ENCODE data around the gene ING5. TPM values are rescaled to one million over a fixed set of nuclear protein-coding genes. Genes with fewer than 3 reads are reported as not detected.
"Not testable (repeated sequence)": the region's sequence is repeated elsewhere in the genome, so short reads cannot be mapped to it uniquely, and the experiment has no call there.

Gene ING5
- total RNA-seq, 1 experiment from 2014 or later: 12.8 TPM

DNA sequence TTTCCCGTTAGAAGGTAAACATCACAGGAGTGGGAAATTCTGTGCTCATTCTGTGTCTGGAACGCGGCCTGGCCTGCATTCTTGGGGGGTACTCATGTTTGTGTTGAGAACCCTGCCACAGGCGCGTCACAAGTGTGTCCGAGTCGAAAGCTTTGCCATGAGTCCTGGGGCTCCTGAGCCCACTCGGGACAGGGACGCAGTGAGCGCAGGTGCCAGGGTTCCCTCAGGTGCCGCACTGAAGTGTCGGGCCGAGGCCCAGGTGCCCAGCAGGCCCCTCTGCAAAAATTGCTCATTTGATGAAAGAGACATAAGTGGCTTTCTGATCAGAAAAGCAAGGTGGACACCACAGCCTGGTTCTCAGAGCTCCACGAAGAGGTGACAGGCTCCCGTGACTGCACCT, 37.3 kb downstream of the ING5 start:
- no peak for DNase-seq (ENCODE audit: low spot score)

DNA sequence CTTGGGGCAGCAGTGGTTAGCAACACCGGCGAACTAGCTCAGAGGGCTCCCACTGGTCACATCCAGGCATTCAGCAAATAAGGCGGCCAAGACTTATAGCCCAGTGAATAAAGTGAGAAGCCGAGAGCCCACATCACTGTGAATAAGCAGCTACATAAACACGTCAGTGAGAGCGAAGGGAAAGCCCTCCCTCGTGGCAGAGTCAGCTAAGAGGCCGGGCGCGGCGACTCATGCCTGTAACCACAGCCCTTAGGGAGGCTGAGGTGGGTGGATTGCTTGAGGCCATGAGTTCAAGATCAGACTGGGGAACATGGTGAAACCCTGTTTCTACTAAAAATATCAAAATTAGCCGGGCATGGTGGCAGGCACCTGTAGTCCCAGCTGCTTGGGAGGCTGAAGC, 37.8 kb downstream of the ING5 start:
- DNase-seq (ENCODE audit: low spot score): peak; percentile 60

DNA sequence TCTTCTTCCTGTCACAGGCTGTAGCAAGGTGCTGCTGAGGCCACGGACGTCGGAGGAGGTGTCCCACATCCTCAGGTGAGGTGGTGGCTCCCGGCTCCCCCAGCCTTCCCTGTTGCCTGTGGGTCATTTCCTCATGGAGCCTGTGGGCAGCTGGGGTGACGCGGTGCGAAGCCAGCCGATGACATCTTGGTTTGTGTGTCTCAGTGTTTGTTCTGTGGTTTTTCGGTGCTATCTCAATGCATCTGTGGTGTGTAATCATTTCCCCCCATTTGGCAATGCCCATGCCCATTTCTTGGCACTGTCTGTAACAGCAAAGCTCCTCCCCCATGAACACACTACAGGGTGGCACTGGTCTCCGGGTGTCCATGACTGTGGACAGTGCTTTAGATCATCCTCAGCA, 39.2 kb downstream of the ING5 start:
- DNase-seq (ENCODE audit: low spot score): peak; percentile 88

DNA sequence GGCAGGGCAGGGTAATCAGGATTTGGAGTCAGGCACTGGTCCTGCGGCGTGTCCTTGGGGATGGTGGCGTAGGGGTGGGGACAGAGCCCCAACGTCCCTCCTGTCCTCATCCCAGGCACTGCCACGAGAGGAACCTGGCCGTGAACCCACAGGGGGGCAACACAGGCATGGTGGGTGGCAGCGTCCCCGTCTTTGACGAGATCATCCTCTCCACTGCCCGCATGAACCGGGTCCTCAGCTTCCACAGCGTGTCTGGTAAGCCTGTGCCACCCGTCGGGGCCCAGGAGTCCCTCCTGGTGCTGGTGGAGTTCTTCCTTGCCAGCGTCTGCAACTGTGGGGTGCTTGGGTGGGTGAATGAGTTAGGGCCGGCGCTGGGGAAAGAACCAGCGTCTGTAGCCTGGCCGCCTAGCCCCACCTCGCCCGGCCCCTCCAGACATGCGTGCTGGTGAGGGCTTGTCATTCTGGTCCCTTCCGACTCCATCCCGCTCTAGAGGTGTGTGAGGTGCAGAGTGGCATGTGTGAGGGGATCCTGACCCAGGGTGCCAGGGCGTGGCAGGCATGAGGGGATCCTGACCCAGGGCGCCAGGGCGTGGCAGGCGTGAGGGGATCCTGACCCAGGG, 40.6 kb downstream of the ING5 start:
- DNase-seq (ENCODE audit: low spot score): no peak

DNA sequence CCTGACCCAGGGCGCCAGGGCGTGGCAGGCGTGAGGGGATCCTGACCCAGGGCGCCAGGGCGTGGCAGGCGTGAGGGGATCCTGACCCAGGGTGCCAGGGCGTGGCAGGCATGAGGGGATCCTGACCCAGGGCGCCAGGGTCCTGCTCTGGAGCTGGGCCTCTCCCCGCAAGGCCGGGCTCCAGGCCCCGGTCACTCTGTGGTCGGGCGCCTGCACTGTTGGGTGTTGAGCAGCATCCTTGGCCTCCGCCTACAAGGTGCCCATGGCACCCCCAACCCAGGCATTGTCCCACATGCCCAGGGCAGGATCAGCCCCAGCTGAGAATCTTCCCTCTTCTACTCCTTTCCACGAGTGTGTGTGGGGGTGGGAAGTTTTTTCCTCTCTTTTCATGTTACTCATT, 41.2 kb downstream of the ING5 start:
- not testable (repeated sequence) for DNase-seq (ENCODE audit: low spot score)

DNA sequence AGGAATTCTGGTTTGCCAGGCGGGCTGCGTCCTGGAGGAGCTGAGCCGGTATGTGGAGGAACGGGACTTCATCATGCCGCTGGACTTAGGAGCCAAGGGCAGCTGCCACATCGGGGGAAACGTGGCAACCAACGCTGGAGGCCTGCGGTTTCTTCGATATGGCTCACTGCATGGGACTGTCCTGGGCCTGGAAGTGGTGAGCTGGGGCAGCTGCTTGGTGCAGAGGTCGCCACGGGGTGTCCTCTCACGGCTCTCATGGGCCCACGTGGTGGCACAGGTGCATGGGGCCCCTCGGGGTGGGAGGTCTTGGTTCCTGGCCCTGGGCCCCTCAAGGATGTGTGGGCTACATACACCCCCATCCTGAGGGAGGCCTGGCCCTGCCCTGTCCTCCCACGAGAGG, 41.8 kb downstream of the ING5 start:
- DNase-seq (ENCODE audit: low spot score): no peak

DNA sequence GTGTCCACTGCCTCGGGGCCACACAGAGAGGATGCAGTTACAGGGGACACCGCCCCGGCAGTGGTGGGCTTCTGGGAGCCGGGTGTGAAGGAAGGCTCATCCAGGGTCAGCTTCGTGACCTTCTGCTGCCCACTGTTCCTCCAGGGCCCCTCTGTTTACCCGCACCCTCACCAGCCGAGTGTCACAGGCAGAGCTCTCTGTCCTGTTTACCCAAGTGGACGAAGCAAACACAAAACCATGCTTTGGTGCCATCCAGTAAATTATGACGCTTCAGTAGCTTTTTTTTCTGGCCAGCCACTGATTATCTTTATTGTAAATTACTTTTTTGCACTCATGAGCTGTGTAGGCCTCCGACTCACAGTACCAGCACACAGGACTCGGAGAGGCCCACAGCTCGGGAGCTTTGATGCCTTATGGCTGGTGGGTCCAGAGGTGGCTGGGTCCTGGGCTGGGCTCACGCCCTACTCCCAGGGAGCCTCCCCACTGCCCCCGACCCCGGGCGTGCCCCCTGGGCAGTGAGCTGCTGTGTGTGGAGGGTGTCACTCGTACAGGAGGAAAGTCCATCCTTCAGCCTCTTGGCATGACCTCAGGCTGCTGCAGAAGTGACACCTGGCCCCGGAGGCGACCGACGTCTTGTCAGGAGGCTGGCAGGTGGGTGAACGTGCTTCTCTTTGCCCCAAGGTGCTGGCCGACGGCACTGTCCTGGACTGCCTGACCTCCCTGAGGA, 42.4 kb downstream of the ING5 start:
- DNase-seq (ENCODE audit: low spot score): no peak

DNA sequence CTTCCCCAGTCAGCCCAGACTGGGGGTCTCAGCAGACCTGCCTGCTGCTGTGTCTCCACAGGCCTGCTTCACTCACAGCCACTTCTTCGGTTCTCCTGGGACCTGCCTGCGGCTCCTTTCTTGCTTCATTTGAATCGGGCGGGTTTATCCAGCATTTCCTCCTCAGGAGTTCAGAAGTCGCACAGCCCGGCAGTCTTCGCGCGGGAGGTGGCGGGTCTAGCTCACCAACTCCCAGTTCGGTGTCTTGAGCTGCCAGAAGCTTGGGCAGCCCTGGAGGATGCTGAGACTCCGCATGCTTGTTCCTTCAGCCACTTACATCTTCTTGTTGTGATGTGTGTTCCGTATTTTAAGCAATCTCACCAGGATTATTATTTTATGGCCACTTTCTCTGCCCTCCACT, 43.4 kb downstream of the ING5 start:
- no peak for DNase-seq (ENCODE audit: low spot score)

DNA sequence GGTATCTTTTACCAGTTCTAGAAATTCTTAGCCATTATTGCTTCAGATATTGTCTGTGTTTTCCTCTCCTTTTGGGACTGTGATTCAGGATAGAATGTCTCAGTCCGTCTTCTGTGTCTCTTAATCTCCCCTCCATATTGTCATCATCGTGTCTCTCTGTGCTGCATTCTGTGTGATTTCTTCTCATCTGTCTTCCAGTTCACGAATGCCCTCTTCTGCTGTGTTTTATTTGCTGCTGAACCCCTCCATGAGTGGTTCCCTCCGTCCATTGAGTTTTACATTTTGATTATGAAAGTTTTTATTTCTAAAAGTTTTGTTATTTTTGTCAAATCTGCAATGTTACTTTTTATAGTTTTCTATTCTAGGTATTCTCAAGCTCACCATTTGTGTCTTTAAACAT, 44.2 kb downstream of the ING5 start:
- no peak for DNase-seq (ENCODE audit: low spot score)

DNA sequence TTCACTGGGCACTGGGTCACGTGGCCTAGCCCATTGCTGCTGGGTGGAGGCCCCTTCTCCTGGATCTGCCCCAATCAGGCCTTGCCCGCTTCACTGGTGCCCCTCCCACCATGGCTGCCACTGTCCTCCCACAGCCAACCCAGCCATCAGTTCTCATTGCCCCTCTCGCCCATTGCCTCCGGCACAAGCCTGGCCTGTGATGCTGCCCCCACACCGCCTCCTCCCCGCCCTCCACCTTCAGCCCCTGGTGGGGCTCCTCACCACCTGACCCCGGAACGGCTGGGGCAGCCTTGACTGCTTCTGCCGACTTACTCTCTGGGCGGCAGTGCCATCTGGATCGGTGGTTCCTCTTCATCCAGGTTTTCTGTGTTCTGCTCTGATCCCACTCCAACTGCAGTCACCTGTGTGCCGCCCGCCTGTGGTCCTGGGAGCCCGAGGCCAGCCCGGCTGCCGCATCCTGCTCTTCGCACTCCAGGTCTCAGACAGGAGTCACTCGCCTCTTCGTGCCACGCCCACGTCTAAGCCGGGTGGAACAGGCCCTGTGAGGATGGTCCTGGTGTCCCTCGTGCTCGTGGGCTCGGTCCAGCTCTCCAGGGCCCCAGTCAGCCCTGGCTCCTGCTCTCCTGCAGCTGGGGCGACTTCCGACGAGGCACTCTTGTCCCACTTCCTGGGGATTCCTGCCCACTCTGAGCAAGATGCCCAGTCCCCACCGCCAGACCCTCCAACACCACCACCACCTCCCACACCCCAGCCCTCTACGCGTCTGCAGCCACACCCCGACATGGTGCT, 46.8 kb downstream of the ING5 start:
- DNase-seq (ENCODE audit: low spot score): no peak

DNA sequence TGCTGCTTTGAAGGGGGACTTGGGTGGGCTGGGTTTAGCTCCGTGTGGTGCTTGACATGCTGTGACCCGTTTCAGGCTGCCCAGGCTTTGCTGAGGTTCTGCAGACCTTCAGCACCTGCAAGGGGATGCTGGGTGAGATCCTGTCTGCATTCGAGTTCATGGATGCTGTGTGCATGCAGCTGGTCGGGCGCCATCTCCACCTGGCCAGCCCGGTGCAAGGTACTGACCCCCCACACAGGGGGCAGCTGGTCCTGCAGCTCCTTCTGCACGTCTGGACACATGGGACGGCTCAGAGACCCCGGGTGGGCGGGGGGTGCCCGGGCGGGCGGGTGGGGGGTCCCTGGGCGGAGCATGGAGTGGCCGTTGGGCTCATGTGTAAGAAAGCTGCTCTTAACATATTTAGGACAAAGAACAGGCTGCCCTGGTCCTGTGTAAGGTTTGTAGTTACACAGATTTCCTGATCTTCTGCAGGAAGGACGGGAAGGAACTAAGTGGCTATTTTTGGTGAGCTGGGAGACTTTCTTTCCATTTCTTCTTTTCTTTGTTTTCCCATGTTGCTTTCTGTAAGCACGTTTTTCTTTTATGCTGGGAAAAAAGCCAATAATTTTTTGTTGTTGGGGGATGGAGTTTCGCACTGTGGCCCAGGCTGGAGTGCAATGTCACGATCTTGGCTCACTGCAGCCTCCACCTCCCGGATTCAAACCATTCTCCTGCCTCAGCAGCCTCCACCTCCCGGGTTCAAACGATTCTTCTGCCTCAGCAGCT, 48.4 kb downstream of the ING5 start:
- no peak for DNase-seq (ENCODE audit: low spot score)

DNA sequence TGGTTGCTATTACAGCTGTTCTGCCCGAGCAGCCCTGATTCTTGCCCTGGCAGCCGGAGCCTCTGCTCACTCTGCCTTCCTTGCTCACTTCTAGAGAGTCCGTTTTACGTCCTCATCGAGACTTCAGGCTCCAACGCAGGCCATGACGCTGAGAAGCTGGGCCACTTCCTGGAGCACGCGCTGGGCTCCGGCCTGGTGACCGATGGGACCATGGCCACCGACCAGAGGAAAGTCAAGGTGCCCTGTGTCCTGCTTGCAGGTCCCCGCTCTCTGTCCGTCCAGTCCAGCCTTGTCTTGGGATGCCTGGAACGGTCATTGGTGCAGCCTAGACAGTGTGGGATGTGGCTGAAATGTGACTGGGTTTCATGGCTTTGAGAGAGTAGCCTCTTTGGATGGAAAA, 49.3 kb downstream of the ING5 start:
- no peak for DNase-seq (ENCODE audit: low spot score)

DNA sequence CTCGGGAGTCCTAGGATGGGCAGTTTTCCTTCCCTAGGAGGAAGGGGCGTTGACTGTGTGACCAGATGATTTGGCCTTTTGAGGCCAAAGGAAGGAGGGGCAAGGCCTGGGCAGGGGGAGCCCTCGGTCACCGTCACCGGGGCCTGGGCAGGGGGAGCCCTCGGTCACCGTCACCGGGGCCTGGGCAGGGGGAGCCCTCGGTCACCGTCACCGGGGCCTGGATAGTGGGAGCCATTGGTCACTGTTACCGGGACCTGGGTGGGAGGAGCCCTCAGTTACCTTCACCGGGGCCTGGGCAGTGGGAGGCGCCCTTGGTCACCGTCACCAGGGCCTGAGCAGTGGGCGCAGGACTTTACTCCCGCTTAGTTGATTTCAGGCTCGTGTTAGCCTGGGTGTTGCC, 49.9 kb downstream of the ING5 start:
- no peak for DNase-seq (ENCODE audit: low spot score)

DNA sequence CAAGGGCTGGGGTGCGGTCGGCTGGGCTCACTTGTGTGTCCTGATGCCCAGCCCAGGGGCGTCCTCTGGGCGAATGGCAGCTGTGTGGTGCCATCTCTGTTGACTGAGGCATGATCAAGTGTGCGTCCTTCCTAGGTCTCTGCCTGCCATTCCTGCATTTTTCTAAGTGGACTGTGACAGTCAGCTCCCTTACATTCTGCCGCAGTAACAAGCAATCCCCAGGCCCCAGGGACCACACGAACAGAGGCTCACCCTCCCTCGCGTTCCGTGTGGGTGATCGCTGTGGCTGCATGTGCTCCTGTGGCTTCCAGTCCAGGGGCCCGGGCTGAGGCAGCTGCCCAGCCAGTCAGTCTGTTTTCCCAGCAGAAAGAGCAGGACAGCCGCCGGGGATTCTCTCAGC, 50.4 kb downstream of the ING5 start:
- no peak for DNase-seq (ENCODE audit: low spot score)

DNA sequence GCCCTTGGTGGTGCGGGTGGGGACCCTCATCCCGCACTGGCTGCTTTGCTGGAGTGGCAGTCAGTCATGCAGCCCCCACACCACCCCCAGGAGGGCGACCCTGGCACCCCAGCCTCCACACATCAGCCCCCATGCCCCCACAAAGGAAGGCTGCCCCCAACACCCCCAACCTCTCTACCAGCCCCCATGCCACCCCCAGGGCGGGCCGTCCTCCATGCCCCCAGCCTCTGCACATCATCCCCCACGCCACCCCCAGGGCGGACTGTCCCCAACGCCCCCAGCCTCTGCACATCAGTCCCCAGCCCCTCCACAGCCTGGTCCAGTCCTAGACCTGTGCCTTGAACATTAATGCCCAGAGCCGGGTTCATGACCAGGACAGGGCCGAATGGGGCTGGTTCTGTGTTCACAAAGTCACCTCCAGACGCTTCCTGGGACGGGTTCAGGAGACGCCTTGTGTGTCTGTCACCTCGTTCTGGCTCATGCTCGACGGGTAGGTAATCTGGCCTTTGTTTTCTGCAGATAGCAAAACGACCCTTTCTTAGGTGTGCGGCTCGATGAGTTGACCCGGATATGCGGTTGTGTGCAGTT, 50.9 kb downstream of the ING5 start:
- no peak for DNase-seq (ENCODE audit: low spot score)

DNA sequence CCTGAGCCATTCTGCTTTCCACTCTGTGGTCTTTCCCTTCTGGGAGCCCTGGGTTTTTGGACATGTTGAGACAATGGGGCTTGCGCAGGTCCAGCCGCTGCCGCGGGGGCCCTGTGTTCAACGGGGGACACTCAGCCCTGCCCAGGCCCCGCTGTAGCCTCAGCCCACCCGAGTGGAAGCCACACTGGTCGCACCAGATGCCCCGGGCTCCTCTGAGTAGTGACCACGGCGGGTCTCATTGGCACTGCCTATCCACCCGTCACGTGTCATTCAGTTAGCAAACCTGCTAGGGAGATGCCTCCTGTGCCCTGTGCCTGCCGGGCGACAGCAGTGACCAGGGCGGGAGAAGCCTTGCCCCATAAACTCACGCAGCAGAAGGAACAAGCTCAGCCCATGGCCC, 51.7 kb downstream of the ING5 start:
- no peak for DNase-seq (ENCODE audit: low spot score)

DNA sequence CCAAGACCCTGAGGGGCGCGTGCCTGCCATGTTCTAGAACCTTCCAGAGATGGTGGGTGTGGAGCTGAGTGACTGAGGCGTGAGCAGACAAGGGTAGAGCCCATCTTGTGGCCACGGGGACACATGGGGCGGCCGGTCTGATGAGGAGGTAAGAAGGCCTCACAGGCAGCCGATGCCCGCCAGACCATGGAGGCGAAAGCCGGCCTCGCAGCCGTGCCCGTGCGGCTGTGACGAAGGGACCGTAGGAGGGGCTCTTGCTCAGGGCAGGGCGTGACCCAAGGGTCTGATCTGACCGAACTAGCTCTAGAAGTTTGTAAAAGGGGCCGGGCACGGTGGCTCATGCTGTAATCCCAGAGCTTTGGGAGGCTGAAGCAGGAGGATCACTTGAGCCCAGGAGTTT, 52.2 kb downstream of the ING5 start:
- no peak for DNase-seq (ENCODE audit: low spot score)

DNA sequence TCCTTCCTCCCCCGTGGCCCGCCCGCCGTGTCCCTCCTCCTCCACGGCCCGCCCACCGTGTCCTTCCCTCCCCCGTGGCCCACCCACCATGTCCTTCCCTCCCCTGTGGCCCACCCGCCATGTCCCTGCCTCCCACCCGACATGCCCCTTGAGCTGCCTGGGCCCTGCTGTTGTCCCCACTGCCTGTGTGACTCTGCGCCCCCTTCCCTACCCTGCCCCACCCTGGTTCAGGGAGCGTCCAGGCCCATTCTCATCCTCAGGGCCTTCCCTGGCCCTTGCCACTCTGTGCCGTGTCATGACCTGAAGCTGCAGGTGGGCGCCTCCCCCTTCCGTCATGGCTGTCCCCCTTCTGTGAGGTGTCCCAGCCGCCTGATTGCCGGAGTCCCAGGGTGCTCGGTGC, 53.3 kb downstream of the ING5 start:
- DNase-seq (ENCODE audit: low spot score): no peak

DNA sequence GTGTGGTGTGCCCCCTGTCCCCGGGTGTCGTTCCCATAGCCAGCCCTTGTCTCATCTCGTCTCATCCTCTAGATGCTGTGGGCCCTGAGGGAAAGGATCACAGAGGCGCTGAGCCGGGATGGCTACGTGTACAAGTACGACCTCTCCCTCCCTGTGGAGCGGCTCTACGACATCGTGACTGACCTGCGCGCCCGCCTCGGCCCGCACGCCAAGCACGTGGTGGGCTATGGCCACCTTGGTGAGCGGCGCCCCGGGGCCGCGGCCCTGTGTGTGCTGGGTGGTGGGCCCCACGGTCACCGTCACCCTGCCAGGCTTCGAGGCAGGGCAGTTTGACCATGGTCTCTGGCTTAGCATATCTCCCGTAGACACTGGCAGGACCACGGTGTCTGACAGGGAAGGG, 53.9 kb downstream of the ING5 start:
- DNase-seq (ENCODE audit: low spot score): no peak

DNA sequence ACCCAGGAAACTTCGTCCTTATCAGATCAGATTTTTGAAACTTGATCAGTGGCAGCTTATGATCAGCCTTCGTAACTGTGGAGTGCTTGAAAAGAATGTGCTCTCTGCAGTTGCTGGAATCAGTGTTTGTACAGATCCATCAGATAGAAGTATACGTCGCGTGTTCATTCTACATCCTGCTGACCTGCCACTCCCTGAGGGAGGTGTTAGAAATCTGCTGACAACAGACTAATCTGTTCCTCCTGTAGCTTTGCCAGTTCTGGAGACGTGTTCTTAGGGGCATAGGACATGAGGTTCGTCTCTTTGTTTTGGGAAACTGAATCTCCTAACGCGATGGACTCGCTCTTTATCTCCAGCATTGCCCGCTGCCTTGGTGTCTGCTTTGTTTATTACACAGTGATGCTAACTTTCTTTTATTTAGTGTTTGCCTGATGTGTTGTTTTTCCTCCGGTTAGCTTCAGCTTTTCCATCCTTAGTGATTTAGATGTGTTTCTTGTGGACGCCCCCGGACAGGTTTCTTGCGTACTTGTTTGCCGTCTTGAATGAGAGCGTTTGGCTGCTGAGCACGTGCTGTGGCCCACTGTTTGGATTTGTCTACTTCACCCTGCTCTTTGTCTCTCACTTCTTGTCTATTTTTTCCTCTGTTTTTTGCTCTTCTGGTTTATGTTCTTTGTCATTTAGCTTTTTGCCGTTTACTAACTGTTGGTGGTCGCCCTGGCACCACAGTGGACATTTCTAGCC, 57.4 kb downstream of the ING5 start:
- DNase-seq (ENCODE audit: low spot score): no peak

DNA sequence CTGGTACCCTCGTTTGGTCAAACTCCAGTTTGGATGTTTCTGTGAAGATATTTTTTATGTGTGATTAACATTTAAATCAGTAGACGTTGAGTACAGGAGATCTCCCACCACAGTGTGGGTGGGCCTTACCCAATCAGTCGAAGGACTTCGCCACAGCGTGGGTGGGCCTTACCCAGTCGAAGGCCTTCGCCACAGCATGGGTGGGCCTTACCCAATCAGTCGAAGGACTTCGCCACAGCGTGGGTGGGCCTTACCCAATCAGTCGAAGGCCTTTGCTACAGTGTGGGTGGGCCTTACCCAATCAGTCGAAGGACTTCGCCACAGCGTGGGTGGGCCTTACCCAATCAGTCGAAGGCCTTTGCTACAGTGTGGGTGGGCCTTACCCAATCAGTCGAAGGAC, 58.1 kb downstream of the ING5 start:
- not testable (repeated sequence) for DNase-seq (ENCODE audit: low spot score)
